ENCODE results near the gene HJV.

DNA sequence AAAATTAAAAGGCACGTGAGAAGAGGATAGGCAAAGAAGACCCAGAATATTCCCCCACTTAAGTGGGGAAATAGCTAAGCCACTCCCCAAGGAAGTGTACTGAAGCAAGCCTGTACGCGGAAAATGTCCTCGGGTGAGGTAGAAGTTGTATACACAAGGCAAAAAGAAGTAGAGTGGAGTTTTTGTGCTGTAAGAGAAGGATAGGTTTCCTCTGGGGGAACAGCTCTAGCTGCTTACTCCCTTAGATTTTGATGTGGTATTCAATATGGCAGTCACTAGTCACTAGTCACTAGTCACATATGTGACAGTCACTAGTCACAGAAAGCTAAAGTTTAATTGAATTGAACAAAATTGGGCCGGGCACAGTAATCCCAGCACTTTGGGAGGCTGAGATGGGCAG, 32.8 kb downstream of the HJV start:
- TF ChIP-seq POLR2A (IDR thresholded peaks at IDR 0.05; ENCODE audit: low read depth, low read length) (no peak), TAF1 (IDR thresholded peaks at IDR 0.05; ENCODE audit: low read depth, low read length) (no peak)

Measured in GM12891 (cell line).